ENCODE results near the gene ENGASE. TPM values are rescaled to one million over a fixed set of nuclear protein-coding genes. Genes with fewer than 3 reads are reported as not detected.

The ENGASE gene
- total RNA-seq, 2 donors from 2014 or later: 53.4 to 111 TPM

- H3K9me3 ChIP-seq: no peaks in the 10 kb centered on the region
- H3K36me3 ChIP-seq: no peaks in the 10 kb centered on the region
- no peaks in the 10 kb centered on the region for H3K27me3 ChIP-seq
- peak; percentile 78 for DNase-seq
- H3K9ac ChIP-seq (ENCODE audit: low read depth in 2 of 2, low read length in 2 of 2): no peak overlapping the region
- no peak overlapping the region for H3K4me3 ChIP-seq
- no peak overlapping the region for H3K27ac ChIP-seq
- intact Hi-C loops (cut with DNase I): loop anchor here (2.0 kb wide), 1 partner anchor 305 kb away; no protein-coding TSS in a partner anchor
- H3K4me1 ChIP-seq: no peaks in the 10 kb centered on the region
- TF ChIP-seq CTCF (IDR thresholded peaks at IDR 0.05): peak; percentile 96
Observed at GRCh38 chr17:79087428-79088143, 13.0 kb downstream of the ENGASE start.

- intact Hi-C loops (cut with DNase I): loop anchor here (2.0 kb wide), 1 partner anchor 304 kb away; no protein-coding TSS in a partner anchor
- TF ChIP-seq CTCF (IDR thresholded peaks at IDR 0.05): no peak
- H3K9ac ChIP-seq (ENCODE audit: low read depth in 2 of 2, low read length in 2 of 2): no peak overlapping the region
- no peaks in the 10 kb centered on the region for H3K36me3 ChIP-seq
- no peaks in the 10 kb centered on the region for H3K27me3 ChIP-seq
- no peak overlapping the region for H3K4me3 ChIP-seq
- no peaks in the 10 kb centered on the region for H3K4me1 ChIP-seq
- H3K9me3 ChIP-seq: no peaks in the 10 kb centered on the region
- no peak for DNase-seq
- no peak overlapping the region for H3K27ac ChIP-seq
Observed at GRCh38 chr17:79088247-79088996, 13.8 kb downstream of the ENGASE start.

- Histone ChIP-seq H3K9me3 (no peaks in the 10 kb centered on the region), H3K36me3 (no peaks in the 10 kb centered on the region), H3K27me3 (no peaks in the 10 kb centered on the region), H3K4me1 (no peaks in the 10 kb centered on the region), H3K4me3 (no peak overlapping the region), H3K27ac (no peak overlapping the region), H3K9ac (ENCODE audit: low read depth in 2 of 2, low read length in 2 of 2) (no peak overlapping the region)
- TF ChIP-seq CTCF (IDR thresholded peaks at IDR 0.05): no peak
- intact Hi-C loops (cut with DNase I): loop anchor here (2.0 kb wide), 1 partner anchor 304 kb away; no protein-coding TSS in a partner anchor
- no peak for DNase-seq
Observed at GRCh38 chr17:79088997-79089328, 14.3 kb downstream of the ENGASE start.

GRCh38 chr17:79089720-79090442, 15.3 kb downstream of the ENGASE start:
- H3K4me3 ChIP-seq: no peak overlapping the region
- no peak overlapping the region for H3K9ac ChIP-seq (ENCODE audit: low read depth in 2 of 2, low read length in 2 of 2)
- H3K27ac ChIP-seq: no peak overlapping the region
- no peaks in the 10 kb centered on the region for H3K9me3 ChIP-seq
- intact Hi-C loops (cut with DNase I): loop anchor here (2.0 kb wide), 1 partner anchor 303 kb away; no protein-coding TSS in a partner anchor
- no peak for TF ChIP-seq CTCF (IDR thresholded peaks at IDR 0.05)
- no peaks in the 10 kb centered on the region for H3K27me3 ChIP-seq
- H3K4me1 ChIP-seq: no peaks in the 10 kb centered on the region
- DNase-seq: no peak
- no peaks in the 10 kb centered on the region for H3K36me3 ChIP-seq

GRCh38 chr17:79090443-79091225, 16.0 kb downstream of the ENGASE start:
- DNase-seq: no peak
- Histone ChIP-seq H3K9me3 (no peaks in the 10 kb centered on the region), H3K4me1 (no peaks in the 10 kb centered on the region), H3K4me3 (no peak overlapping the region), H3K36me3 (no peaks in the 10 kb centered on the region), H3K9ac (ENCODE audit: low read depth in 2 of 2, low read length in 2 of 2) (no peak overlapping the region), H3K27me3 (no peaks in the 10 kb centered on the region), H3K27ac (no peak overlapping the region)
- intact Hi-C loops (cut with DNase I): no loop called here
- TF ChIP-seq CTCF (IDR thresholded peaks at IDR 0.05): no peak

Data from colonic mucosa (tissue), 4 donors.